ENCODE data around the gene TMEM169.
A peak's percentile ranks its signal among the peaks of the same experiment; 100 is the strongest.

TMEM169 gene

GRCh38 chr2:216104691-216105090 lies 23.0 kb downstream of the TMEM169 start:
- no peak for DNase-seq (ENCODE audit: low read depth, low spot score)

- no peak for DNase-seq (ENCODE audit: low read depth, low spot score)
These were observed 25.6 kb downstream of the TMEM169 start for GRCh38 chr2:216107320-216107719.

- no peak for DNase-seq (ENCODE audit: low read depth, low spot score)
These were observed 26.0 kb downstream of the TMEM169 start for GRCh38 chr2:216107760-216108159.

- no peak for DNase-seq (ENCODE audit: low read depth, low spot score)
These were observed 26.7 kb downstream of the TMEM169 start for GRCh38 chr2:216108310-216108966.

DNA sequence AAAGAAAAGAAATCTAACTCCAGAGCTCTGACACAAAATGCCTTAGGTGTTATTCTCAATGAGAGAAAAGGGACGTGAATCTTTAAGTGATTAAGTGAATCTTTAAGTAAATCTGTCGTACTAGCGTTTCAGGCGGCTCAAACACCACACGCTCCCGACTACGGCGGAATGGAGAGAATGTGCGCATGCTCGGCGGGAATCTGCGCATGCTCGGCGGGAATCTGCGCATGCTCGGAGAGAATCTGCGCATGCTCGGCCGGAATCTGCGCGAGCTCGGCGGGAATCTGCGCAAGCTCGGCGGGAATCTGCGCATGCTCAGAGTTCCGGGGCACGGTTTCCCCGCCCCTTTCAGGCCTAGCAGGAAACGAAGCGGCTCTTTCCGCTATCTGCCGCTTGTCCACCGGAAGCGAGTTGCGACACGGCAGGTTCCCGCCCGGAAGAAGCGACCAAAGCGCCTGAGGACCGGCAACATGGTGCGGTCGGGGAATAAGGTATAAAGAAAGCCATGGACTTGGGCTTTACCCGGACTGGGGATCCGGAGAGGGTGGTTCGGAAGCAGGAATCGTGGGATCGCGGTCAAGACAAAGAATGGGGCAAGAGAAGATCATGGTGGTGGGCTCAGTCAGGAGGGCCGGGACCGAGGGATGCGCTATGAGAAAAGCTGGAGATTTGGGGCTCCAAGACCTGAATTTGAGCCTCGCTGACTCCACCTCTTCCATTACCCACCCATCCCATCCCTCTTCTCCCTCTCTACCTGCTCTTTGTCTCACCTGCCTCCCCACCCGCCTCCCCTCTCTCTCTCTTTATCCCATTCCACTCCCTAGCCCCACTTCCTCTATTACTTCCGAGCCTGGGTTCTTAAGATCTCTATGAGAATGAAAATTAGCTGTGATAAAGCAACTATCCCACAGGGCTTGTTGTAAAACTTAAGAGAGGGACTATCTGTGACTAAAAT lies 27.5 kb downstream of the TMEM169 start, which contains the start of gene XRCC5:
Gene XRCC5, plus strand, starts transcription at position 382 of the 955 bp plus-strand sequence. Its CDS starts 89 bp downstream, at position 471.
- DNase-seq (ENCODE audit: low read depth, low spot score) = peak; percentile 94

DNA sequence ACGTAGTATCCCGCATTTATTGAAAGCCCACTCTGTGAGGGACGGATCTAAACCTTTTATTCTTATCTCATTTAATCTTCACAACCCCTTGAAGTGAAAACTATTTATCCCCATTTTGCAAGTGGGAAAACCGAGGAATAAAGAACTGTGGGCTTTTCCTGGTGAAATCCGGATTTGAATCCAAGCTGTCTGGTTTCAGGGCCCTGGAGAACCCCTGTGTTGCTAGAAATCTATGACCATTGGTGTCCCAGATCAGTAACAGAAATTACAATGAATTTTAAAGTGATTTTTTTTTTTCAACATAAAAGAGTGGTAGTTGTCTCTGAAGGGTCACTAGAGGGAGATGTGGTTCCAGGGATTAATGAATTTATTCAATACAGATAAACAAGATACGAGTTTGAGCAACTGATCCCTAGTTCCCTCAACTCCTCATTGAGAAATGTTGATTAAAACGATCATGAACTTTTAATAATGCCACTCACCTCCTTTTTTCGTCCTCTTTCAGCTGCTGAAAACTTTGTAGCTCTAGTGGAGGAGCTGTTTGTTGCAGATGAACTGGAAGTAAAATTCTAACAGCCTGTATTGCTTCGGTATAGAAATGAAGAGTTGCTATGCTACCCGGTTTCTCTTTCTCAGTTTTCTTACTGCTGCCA lies 28.4 kb downstream of the TMEM169 start:
- DNase-seq (ENCODE audit: low read depth, low spot score) = no peak

GRCh38 chr2:216110620-216111019 lies 28.9 kb downstream of the TMEM169 start:
- no peak for DNase-seq (ENCODE audit: low read depth, low spot score)

- no peak for DNase-seq (ENCODE audit: low read depth, low spot score)
These were observed 29.4 kb downstream of the TMEM169 start for GRCh38 chr2:216111122-216111521.

- DNase-seq (ENCODE audit: low read depth, low spot score) = no peak
These were observed 31.2 kb downstream of the TMEM169 start for GRCh38 chr2:216112926-216113325.

DNA sequence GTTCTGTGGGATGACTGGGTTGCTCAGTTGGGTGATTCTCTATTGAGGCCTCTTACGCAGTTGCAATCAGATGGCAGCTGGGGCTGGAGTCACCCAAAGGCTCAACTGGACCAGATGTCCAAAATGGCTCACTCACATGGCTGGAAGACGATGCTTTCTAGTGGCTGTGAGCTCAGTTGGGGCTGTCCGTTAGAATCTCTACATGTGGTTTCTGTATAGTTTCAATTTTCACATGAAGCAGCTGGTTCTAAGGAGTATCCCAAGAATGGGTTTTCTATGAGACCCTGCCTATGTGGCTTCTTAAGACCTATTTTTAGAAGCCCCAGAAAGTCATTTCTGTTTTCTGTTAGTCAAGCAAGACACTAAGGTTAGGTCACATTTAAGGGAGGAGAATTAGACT lies 31.9 kb downstream of the TMEM169 start:
- no peak for DNase-seq (ENCODE audit: low read depth, low spot score)

GRCh38 chr2:216114382-216114713 lies 32.6 kb downstream of the TMEM169 start:
- no peak for DNase-seq (ENCODE audit: low read depth, low spot score)

DNA sequence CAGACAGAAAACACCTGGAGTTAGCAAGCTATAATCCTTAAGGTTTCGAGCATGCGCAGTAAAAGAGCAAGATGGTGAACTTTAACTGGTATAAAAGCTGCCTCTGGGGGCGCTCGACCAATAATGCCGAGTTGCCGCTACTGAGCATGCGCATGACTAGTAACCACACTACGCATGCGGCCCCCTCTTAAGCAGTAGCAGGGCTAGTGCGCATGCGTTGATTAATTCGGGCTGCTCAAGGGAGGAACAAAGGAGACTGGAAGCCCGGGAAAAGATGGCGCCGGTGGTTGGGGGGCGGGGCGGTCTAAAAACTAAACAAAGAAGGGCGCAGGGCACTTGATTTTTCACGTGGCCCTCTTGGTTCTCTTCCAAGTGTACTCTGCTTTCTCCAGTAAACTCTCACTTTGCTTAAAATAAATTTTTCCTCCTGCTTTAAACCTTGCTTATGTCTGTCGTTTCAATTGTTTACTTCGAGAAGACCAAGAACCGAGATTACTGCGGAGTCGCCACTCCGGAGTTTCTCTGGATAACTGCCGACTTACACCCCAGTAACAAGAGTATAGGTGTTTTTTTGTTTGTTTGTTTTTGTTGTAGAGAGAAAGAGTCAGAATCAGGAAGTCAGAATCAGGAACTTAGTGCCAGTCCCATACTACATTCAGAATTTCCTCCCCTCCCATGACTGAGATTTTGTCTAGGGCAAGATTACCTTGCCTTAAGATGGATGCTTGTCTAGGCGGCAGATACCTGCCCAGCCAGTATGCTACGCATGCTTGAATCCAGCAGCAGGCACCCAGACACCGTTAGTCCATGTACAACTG lies 33.2 kb downstream of the TMEM169 start:
- peak; percentile 99 for DNase-seq (ENCODE audit: low read depth, low spot score)

- DNase-seq (ENCODE audit: low read depth, low spot score) = no peak
These were observed 34.7 kb downstream of the TMEM169 start for GRCh38 chr2:216116418-216116817.

DNA sequence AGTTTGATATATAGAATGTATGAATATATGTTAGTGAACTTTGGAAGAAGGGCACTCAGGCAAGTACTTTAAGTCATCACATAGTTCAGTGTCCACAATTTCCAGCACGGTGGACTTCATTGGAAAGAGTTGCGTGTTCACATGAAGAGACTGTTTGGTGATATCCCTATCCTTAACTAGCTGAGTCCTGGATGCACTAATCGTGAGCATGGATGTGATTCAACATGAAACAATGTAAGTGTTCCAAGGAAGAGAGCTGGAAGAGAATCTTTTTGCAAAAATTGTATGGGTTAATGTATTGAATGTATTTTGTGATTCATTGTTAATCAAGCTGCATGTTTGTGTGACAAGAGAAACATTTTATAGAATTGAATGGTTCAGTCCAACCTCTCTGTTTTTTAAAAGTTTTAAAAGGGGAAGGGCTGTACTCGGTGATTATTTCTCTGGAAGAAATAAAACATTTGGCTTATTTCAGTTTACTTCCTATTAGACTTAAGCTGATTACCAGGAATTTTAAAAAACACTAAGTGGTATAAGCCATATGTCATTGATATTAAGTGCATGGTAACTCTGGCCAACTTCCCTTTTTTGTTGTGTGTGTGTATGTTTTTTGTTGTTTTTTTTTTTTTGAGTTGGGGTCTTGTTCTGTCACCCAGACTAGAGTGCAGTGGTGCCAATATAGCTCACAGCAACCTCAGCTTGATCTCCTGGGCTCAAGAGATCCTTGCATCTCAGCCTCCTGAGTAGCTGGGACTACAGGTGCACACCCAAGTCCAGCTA lies 36.0 kb downstream of the TMEM169 start:
- no peak for DNase-seq (ENCODE audit: low read depth, low spot score)

DNA sequence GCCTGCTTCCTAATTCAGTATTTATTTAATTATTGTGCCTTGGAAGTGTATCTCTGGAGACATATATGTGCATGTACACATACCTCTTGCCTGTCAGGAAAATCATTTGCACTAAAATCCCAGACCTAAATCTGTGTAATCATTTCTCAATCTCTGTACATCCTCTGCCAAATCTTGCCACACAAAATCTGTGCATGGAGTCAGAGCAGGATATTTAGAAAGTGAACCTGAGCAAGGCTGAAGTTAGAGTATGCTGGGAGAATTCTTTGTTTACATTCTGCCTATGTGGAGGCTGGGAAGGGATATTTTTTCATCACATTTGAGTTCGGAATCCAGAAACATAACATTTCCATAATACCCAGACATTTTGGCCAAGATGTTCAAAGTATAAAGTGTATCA lies 36.8 kb downstream of the TMEM169 start:
- DNase-seq (ENCODE audit: low read depth, low spot score) = no peak

DNA sequence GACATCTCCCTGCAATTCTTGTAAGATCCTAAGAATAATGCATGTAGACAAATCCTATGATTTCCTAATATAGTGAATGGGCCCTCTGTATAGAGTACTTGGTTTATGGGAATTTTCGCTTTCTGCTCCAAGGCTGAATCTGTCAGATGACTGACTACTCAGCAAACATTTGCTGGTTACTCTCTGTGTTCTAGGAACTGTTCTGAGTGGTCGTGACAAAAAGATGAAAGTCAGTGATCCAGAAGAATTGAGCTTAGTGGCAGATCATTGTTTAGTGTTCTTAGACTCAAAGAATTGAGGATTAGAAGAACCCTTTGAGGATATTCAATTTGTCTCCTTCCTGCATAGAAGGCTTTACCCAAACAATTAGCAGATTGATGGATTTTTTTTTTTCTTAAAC lies 37.4 kb downstream of the TMEM169 start:
- no peak for DNase-seq (ENCODE audit: low read depth, low spot score)

GRCh38 chr2:216119986-216120385 lies 38.3 kb downstream of the TMEM169 start:
- no peak for DNase-seq (ENCODE audit: low read depth, low spot score)

DNA sequence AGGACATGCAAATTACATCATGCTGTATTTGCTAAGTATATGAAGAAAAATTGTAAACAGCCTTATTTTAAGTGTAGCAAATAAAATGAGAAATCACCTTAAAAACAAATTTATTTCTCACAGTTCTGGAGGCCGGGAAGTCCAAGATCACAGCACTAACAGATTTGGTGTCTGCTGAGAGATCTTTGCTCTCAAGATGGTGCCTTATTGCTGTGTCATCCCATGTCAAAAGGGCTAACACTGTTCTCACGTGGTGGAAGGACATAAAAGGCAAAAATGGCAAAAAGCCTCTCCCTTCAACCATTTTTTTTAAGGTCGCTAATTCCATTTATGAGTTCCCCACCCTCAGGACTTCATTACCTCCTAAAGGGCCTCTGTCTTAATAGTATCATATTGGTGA lies 39.5 kb downstream of the TMEM169 start:
- DNase-seq (ENCODE audit: low read depth, low spot score) = no peak

- no peak for DNase-seq (ENCODE audit: low read depth, low spot score)
These were observed 45.2 kb downstream of the TMEM169 start for GRCh38 chr2:216126943-216127342.

DNA sequence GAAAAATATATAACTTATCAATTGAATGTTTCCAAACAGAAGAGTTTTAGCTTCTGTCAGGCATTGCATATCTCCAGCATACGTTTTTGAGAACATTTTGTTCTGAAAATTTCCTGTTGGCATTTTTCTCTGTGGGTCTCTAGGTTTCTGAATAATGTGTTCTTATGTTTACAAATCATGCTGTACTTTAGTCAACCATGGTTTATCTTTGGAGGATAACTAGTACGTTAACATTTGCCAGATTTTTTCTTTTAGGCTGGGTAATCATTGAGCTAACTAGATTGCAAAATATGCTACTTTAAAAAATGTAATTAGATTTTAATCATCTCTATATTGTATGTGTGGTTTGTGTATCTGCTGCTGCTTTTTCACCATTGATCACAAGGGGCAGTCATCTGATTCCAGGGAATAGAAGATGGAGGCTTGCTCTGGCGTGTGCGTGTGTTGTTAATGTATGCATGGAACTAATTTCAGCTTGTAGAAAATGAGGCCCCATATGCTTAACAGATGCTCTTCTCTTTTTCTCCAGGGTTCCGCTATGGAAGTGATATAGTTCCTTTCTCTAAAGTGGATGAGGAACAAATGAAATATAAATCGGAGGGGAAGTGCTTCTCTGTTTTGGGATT lies 48.7 kb downstream of the TMEM169 start:
- DNase-seq (ENCODE audit: low read depth, low spot score) = no peak
